ENCODE results near the gene NVL. TPM values are rescaled to one million over a fixed set of nuclear protein-coding genes. Genes with fewer than 3 reads are reported as not detected.

NVL gene
- total RNA-seq, 8 experiments from 2014 or later: 21.8 to 70.9 (median 47.7) TPM

DNA sequence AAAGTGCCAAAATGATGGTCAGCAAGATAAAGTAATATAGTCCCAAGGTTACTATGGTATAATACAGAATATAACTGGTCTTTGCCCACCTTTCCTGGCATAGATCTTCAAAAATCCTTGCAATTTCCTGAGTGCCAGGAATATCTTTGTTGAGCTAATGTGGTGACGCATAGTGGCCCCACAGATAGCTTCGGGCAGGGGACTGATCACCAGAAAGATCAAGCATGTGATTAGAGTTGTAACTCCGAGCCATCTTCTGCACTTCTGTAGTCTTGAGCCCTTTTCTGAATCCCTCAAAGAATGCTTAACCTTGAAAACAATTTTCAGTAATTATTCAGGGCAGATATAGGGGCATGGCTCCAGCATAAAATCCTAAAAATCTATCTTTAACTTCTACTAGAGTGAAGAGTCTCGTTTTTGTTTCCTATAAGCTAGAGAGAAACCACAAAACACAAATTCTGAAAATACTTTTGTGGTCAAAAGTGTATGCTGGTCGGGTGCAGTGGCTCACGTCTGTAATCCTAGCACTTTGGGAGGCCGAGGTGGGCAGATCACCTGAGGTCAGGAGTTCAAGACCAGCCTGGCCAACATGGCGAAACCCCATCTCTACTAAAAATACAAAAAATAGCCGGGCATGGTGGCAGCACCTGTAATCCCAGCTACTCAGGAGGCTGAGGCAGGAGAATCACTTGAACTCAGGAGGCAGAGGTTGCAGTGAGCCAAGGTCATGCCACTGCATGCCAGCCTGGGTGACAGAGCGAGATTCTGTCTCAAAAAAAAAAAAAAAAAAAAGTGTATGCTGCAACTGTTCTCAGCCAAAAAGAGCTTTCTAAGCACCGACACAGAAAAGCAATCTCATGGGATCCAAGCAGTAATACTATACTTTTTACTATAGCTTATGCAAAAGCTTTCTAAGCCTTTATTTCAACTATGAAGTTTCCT is 62.8 kb downstream of the NVL start:
- Histone ChIP-seq H3K27ac (no peak overlapping the region), H3K4me3 (no peak overlapping the region), H3K4me1 (replicated peaks in 1 of 2) (no peaks in the 10 kb centered on the region)
- in situ Hi-C loops (cut with MboI; ENCODE audit: low pct_unique_long_range_greater_than_20kb in 2 of 9, low sequenced_read_pairs in 9 of 9, unreplicated experiment in 9 of 9): no loop called here
- no peak for ATAC-seq (replicated peaks in 6 of 8)
- WGBS, 10 experiments: 82 to 100% (median 96%) methylated on average over 2 to 11 of the region's 11 CpGs; no CpG with 5 or more reads in 1 of the 10 experiments

DNA sequence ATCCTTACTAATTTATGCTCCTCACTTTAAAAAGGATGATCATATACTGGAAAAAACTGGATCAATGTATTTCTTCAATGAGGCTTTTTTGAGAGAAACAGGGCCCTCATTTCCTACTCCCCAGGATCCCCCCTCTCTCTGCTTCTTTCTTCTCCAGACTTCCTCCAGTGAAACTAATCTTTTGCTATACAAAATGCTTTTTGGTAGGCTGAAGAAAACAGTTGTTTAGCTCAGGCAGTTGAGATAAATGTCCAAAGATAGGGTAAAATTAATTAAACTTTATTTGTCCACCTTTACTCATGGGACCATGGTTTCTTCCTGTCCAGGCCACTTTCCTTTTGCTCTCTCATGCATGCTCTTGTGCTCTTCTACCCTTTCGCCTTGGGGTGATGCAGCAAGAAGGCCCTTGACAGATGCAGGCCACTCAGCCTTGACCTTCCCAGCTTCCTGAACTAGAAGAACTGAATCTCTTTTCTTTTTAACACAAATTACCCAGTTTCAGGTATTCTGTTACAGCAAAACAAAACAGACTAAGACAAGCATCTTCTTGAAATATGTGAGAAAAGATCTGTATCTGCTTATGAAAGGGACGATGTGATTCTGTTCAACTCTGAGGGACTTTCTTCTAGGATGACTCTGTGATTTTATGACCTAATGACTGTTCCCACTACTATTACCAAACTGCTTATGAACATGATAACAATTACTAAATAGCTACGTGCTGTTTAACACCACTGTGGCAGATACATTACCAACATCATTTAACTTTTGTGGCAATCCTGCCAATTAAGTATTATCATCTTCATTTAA is 63.7 kb downstream of the NVL start:
- no peaks in the 10 kb centered on the region for H3K4me1 ChIP-seq (replicated peaks in 1 of 2)
- H3K27ac ChIP-seq: no peak overlapping the region
- ATAC-seq (replicated peaks in 6 of 8): no peak
- in situ Hi-C loops (cut with MboI; ENCODE audit: low pct_unique_long_range_greater_than_20kb in 2 of 9, low sequenced_read_pairs in 9 of 9, unreplicated experiment in 9 of 9): no loop called here
- H3K4me3 ChIP-seq: no peak overlapping the region
- 40 to 100% (median 92%) methylated on average over 1 to 3 of the region's 3 CpGs for WGBS, 10 experiments

DNA sequence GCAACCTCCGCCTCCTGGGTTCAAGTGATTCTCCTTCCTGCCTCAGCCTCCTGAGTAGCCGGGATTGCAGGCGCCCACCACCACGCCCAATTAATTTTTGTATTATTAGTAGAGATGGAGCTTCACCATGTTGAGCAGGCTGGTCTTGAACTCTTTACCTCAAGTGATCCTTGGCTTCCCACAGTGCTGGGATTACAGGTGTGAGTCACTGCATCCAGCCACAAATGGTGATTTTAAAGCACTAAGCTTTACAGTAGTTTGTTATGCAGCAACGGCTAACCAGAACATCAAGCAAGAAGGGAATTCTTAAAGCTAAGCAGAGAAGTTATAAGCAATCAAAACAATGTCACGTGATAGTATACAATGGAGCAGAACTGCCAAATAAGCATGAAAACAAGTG is 65.7 kb downstream of the NVL start:
- WGBS, 10 experiments: 80 to 100% (median 92%) methylated on average over 1 to 5 of the region's 6 CpGs; no CpG with 5 or more reads in 3 of the 10 experiments
- in situ Hi-C loops (cut with MboI; ENCODE audit: low pct_unique_long_range_greater_than_20kb in 2 of 9, low sequenced_read_pairs in 9 of 9, unreplicated experiment in 9 of 9): no loop called here
- H3K4me3 ChIP-seq: no peak overlapping the region
- H3K4me1 ChIP-seq (replicated peaks in 1 of 2): no peaks in the 10 kb centered on the region
- no peak overlapping the region for H3K27ac ChIP-seq
- no peak for ATAC-seq (replicated peaks in 6 of 8)

DNA sequence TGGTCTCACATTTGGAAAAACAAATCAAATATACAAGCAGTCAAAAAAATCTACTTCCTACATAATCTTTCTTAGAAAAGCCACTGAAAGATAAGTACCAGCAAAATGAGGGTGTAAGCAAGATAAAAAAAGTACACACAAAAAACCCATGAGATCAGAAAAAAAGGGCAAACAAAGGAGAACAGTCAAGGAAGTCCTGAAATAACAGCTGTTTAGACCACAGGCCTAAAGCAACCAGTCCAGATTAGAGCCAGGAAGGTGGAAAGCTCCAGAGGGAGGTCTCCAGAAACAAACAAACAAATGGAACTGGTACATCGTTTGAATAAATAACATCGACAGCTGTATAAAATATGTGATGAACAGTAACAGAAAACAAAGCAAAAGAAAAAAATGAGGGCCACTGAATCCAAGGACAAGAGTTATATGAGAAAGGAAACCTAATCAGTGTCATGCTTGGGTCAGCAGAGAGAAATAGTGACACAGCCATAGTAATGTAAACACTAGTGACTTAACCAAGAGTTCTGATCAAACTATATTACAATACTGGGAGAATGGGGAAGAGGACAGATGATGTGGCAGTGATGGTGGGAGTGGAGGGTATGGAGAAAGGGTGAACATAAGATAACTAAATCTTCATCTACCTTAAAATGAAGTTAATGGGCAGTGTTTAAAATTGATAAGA is 67.5 kb downstream of the NVL start:
- no peak overlapping the region for H3K27ac ChIP-seq
- no peak overlapping the region for H3K4me3 ChIP-seq
- WGBS, 10 experiments: 86 to 100% (median 98%) methylated on average over 1 to 2 of the region's 2 CpGs
- H3K4me1 ChIP-seq (replicated peaks in 1 of 2): no peaks in the 10 kb centered on the region
- no peak for ATAC-seq (replicated peaks in 6 of 8)
- in situ Hi-C loops (cut with MboI; ENCODE audit: low pct_unique_long_range_greater_than_20kb in 2 of 9, low sequenced_read_pairs in 9 of 9, unreplicated experiment in 9 of 9): no loop called here

DNA sequence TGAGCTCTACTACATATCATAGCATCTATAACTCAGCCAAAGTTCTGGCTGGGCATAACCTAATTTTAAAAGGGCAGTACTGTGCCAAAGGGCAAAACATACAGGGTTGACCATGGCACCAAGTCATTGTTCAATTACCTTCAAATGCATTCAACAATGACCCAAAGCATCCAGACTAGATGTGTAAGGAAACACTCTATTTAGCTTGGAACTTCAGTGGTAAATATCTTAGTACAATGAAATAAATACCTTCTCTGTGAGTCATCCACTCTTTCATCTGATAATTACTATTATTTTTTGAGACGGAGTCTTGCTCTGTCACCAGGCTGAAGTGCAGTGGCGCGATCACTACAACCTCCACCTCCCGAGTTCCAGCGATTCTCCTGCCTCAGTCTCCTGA is 70.0 kb downstream of the NVL start:
- WGBS, 10 experiments: 75 to 97% (median 93%) methylated on average over 4 to 5 of the region's 5 CpGs; no CpG with 5 or more reads in 5 of the 10 experiments
- no peak overlapping the region for H3K4me3 ChIP-seq
- ATAC-seq (replicated peaks in 6 of 8): no peak
- in situ Hi-C loops (cut with MboI; ENCODE audit: low pct_unique_long_range_greater_than_20kb in 2 of 9, low sequenced_read_pairs in 9 of 9, unreplicated experiment in 9 of 9): no loop called here
- H3K4me1 ChIP-seq (replicated peaks in 1 of 2): no peaks in the 10 kb centered on the region
- H3K27ac ChIP-seq: no peak overlapping the region

DNA sequence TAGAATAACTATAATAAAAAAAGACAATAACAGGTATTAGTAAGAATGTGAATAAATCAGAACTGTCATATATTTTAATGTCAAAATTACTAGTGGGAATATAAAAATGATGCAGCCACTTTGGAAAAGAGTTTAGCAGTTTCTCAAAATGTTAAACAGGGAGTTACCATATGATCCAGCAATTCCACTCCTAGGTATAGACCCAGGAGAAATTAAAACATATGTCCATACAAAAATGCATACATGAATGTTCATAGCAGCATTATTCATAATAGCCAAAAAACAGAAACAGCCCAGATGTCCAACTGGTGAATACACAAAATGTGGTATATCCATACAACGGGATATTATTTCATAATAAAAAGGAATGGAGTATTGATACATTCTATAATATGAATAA is 71.6 kb downstream of the NVL start:
- in situ Hi-C loops (cut with MboI; ENCODE audit: low pct_unique_long_range_greater_than_20kb in 2 of 9, low sequenced_read_pairs in 9 of 9, unreplicated experiment in 9 of 9): no loop called here
- no peak overlapping the region for H3K27ac ChIP-seq
- H3K4me1 ChIP-seq (replicated peaks in 1 of 2): no peaks in the 10 kb centered on the region
- 33 to 100% (median 100%) methylated on average over 1 of the region's 1 CpG; no CpG with 5 or more reads in 2 of the 10 experiments for WGBS, 10 experiments
- ATAC-seq (replicated peaks in 6 of 8): peak in 1 of 8 experiments; percentile 18
- H3K4me3 ChIP-seq: no peak overlapping the region

DNA sequence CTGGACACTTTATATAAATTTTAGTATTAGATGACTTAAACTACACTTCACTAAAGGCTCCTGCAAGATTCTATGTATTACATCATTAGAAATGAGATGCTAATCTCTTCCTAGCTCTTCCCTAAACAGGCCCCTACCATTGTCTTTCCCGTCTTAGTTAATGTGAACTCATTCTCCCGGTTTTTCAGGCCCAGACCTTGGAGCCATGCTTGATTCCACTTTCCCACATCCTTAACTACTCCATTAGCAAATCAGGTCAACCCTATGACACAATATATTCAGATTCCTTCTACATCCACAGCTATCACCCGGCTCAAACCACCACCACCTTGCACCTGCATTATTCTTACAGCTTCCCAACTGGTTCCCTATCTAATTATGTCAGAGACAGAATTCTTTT is 73.3 kb downstream of the NVL start:
- no peak overlapping the region for H3K4me3 ChIP-seq
- 14 to 89% (median 37%) methylated on average over 2 to 3 of the region's 3 CpGs for WGBS, 10 experiments
- H3K4me1 ChIP-seq (replicated peaks in 1 of 2): no peaks in the 10 kb centered on the region
- H3K27ac ChIP-seq: no peak overlapping the region
- ATAC-seq (replicated peaks in 6 of 8): peak in 5 of 8 experiments; percentile 30 to 72 (median 66)
- in situ Hi-C loops (cut with MboI; ENCODE audit: low pct_unique_long_range_greater_than_20kb in 2 of 9, low sequenced_read_pairs in 9 of 9, unreplicated experiment in 9 of 9): no loop called here

DNA sequence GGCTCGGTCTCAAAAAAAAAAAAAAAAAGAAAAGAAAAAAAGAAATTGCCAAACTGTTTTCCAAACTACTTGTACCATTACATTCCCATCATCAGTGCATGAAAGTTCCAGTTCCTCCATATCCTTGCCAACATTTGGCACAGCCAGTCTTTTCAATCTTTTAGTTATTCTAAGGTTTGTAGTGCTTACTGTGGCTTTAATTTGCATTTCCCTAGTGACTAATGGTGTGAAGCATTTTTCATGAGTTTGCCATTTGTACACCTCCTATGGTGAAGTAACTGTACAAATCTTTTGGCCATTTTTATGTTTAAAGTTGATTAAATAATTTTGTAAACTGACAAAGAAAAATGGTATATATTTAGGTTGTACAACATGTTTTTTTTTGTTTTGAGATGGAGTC is 76.3 kb downstream of the NVL start:
- Histone ChIP-seq H3K27ac (no peak overlapping the region), H3K4me3 (no peak overlapping the region), H3K4me1 (replicated peaks in 1 of 2) (no peaks in the 10 kb centered on the region)
- WGBS, 10 experiments: 80 to 100% (median 100%) methylated on average over 1 of the region's 1 CpG; no CpG with 5 or more reads in 7 of the 10 experiments
- peak in 2 of 8 experiments; percentile 66 to 68 for ATAC-seq (replicated peaks in 6 of 8)
- in situ Hi-C loops (cut with MboI; ENCODE audit: low pct_unique_long_range_greater_than_20kb in 2 of 9, low sequenced_read_pairs in 9 of 9, unreplicated experiment in 9 of 9): no loop called here

DNA sequence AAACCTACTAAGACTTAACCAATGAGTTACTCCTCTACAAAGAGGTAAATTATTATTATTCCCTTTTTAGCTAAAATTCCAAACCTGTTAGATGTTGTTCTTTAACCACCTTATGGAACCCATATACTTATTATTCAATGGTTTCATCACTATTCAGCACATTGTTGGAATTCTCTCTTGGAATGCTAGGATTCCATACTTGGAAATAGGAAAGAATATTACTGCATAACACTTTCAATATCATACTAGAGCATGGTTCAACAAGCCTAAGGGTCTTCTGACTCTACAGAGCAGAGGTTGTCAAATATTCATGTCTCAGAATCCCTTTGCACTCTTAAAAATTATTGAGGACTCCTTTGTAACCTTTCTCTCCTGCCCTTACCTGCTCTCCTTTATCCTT is 77.5 kb downstream of the NVL start:
- ATAC-seq (replicated peaks in 6 of 8): peak in 1 of 8 experiments; percentile 70
- H3K4me3 ChIP-seq: no peak overlapping the region
- no peak overlapping the region for H3K27ac ChIP-seq
- no peaks in the 10 kb centered on the region for H3K4me1 ChIP-seq (replicated peaks in 1 of 2)
- in situ Hi-C loops (cut with MboI; ENCODE audit: low pct_unique_long_range_greater_than_20kb in 2 of 9, low sequenced_read_pairs in 9 of 9, unreplicated experiment in 9 of 9): no loop called here

DNA sequence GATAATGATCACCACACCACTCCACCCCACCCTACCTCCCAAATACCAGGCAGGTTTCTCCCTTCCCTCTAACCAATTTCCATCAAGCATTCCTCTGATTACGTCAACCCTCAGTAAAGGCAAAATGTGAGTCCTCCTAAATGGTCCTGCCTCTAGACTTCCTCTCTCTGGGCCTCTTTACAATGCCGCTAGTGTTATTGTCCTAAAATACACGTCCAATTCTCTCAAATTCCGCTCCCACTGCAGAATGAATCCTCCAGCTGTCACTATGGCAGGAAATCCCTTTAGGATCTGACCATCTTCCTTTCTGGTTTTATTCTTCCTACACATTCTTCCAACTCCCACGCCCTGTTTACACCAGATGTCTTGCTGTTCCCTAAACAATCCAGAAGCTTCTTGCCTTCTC is 78.2 kb downstream of the NVL start:
- Histone ChIP-seq H3K27ac (no peak overlapping the region), H3K4me3 (no peak overlapping the region), H3K4me1 (replicated peaks in 1 of 2) (no peaks in the 10 kb centered on the region)
- in situ Hi-C loops (cut with MboI; ENCODE audit: low pct_unique_long_range_greater_than_20kb in 2 of 9, low sequenced_read_pairs in 9 of 9, unreplicated experiment in 9 of 9): no loop called here
- WGBS, 10 experiments: 58 to 100% (median 93%) methylated on average over 1 to 5 of the region's 5 CpGs
- ATAC-seq (replicated peaks in 6 of 8): no peak

DNA sequence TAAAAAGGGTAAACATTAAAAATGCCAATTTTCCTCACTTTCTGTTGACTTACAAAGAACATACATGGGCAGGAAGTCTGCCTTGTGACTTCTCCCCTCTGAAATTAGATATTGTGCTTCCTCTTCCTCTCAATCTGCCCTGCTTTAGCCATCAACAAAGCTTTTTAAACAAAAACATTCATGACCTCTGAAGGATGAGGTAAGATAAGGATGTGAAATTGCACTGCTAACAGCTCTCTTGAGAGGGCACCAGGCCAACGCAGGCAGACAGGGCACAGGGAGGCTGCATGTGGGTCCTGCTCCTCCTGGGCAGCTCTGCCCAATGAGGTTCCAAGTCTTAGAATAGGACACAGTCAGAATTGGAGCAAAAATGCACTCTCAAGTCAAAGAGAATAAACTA is 84.8 kb downstream of the NVL start:
- in situ Hi-C loops (cut with MboI; ENCODE audit: low pct_unique_long_range_greater_than_20kb in 2 of 9, low sequenced_read_pairs in 9 of 9, unreplicated experiment in 9 of 9): no loop called here
- 0 to 100% (median 95%) methylated on average over 1 of the region's 1 CpG; no CpG with 5 or more reads in 4 of the 10 experiments for WGBS, 10 experiments
- H3K4me3 ChIP-seq: no peak overlapping the region
- H3K4me1 ChIP-seq (replicated peaks in 1 of 2): peaks cover 0 to 2% of the 10 kb centered on the region in 2 donors
- no peak overlapping the region for H3K27ac ChIP-seq
- ATAC-seq (replicated peaks in 6 of 8): no peak

DNA sequence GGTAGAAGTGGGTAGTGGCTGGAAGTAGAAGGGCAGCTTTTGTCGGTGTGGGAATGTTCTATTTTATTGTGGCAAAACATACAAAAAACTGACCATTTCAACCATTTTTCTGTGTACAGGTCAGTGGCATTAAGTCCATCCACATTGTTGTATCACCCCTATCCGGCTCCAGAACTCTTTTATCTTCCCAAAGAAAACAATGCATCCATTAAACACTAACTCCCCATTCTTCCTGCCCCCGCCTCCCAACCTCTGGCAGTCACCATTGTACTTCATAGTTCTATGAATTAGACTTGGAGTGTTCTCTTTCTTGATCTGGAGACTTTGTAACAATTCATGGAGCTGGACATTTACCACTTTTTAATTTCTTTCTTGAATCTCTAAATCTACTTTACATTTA is 91.2 kb downstream of the NVL start:
- Histone ChIP-seq H3K4me3 (no peak overlapping the region), H3K4me1 (replicated peaks in 1 of 2) (peaks cover 0 to 2% of the 10 kb centered on the region in 2 donors), H3K27ac (no peak overlapping the region)
- ATAC-seq (replicated peaks in 6 of 8): no peak
- WGBS, 10 experiments: 68 to 100% (median 79%) methylated on average over 2 to 3 of the region's 3 CpGs; no CpG with 5 or more reads in 1 of the 10 experiments
- in situ Hi-C loops (cut with MboI; ENCODE audit: low pct_unique_long_range_greater_than_20kb in 2 of 9, low sequenced_read_pairs in 9 of 9, unreplicated experiment in 9 of 9): no loop called here

DNA sequence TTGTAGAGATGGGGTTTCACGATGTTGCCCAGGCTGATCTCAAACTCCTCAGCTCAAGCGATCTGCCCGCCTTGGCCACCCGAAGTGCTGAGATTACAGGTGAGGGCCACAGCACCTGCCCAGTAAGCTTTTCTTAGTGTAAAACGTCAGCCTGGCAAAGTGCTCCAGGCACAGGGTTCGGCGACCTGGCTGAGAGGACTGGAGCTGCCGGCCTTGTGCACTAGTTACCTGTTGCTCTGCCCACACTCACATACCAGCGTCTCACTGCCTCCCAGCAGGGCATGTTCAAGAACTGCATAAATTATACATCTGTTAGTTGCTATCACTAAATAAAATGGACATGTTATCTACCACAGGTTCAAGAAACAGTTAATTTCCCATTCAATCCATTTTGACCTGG is 91.8 kb downstream of the NVL start:
- 80 to 100% (median 95%) methylated on average over 1 to 9 of the region's 9 CpGs; no CpG with 5 or more reads in 5 of the 10 experiments for WGBS, 10 experiments
- Histone ChIP-seq H3K27ac (no peak overlapping the region), H3K4me3 (no peak overlapping the region), H3K4me1 (replicated peaks in 1 of 2) (peaks cover 0 to 2% of the 10 kb centered on the region in 2 donors)
- in situ Hi-C loops (cut with MboI; ENCODE audit: low pct_unique_long_range_greater_than_20kb in 2 of 9, low sequenced_read_pairs in 9 of 9, unreplicated experiment in 9 of 9): no loop called here
- no peak for ATAC-seq (replicated peaks in 6 of 8)
